HG02678 (cell line): ENCODE data around the gene DUSP22.
"Not testable (repeated sequence)": the region's sequence is repeated elsewhere in the genome, so short reads cannot be mapped to it uniquely, and the experiment has no call there.

Experiments
- ATAC-seq: cut with Tn5 transposase; IDR thresholded peaks from one replicate; pipeline ENCODE4 v1.9.1; 2021; ENCODE audit warnings: mild to moderate bottlenecking, moderate library complexity; ENCODE audit not compliant: unreplicated experiment

Gene DUSP22

DNA sequence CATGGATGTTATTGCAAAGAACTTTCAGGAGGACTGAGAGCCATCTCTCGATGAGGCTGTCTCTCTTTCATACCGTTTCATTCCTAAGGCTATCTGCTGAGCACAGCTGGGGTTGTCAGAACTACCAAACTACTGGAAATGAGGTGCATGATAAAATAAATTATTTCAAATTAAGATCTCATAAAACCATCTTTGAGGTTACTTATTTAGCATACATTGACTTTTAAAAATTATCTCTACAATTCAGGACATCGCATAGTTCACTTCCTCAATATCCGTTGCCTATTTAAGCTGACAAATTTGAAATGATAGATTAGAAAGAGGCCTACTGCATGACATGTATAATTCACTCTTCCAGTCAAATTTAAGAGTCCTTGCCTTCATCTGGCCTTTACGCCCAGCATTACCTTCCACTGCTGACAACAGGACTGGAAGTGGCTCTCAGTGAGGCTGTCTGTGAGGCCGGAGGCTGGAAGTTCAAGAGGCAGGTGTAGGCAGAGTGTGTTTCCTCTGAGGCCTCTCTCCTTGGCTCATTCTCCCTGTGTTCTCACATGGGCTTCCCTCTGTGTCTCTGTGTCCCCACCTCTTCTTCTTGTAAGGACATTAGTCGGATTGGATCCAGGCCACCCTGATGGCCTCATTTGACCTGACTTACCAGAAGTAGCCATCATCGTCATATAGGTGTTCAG, 12.8 kb upstream of the DUSP22 start:
- ATAC-seq = no peak

DNA sequence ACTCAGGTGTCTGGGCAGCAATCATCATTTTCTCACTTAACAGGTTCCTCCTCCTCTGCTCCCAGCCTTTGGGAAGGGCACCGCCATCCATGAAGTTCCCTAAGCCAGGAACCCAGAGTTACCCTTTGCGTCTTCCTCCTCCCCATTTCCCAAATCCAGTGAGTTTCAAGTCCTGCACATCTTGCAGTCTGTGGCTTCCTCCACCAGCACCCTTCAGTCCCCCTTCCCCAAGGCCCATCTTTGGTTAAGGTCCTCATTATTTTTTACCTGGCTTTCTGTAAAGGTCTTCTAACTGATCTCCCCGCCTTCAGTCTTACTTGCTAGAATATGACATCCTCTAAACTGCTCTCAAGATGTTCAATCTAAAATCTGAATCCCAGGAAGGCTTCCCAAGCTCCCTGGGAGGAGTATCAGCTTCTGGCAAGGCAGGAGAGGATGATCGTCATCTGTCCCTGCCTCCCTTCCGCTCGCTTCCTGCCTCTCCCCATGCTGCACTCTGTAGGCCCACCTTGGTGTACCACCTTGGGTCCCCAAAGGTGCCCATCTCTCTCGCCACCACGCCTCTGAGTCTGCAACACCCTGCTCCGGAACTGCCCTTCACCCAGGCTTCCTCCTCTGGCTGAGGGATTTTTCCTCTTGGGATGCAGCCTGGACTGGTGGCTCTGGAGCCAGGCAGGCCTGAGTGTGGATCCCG, 11.4 kb upstream of the DUSP22 start:
- no peak for ATAC-seq

- ATAC-seq = no peak
Observed at GRCh38 chr6:281469-282103, 10.7 kb upstream of the DUSP22 start.

DNA sequence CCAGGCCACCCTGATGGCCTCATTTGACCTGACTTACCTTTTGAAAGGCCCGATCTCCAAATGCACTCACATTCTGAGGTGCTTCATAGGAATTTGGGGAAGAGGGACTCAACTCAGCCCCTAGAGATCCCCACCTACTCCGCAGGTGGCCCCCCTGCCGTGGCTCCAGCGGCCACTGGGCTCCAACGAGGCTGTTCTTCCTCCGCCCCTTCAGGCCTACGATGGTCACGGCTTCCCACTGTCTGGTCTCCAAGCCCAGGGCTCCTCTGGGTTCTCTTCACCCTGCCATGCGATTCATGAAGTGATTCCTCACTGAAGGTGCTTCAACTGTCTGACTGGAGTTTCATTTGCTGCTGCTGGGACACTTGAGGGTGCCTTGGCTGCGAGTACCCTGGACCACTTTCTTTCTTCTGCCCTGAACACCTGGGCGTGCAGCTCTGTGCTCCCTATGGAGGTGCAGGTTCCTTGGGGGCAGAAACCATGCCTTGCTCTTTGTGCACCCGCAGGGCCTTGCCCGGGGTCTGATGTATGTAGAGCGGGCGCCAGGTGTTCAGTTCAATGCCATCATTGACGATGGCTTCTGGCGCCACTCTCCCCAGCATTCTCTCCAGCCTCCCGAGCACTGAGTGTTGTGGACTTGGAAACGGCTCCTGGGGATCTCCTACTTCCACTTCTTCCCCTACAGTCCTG, 10.0 kb upstream of the DUSP22 start:
- ATAC-seq = no peak

DNA sequence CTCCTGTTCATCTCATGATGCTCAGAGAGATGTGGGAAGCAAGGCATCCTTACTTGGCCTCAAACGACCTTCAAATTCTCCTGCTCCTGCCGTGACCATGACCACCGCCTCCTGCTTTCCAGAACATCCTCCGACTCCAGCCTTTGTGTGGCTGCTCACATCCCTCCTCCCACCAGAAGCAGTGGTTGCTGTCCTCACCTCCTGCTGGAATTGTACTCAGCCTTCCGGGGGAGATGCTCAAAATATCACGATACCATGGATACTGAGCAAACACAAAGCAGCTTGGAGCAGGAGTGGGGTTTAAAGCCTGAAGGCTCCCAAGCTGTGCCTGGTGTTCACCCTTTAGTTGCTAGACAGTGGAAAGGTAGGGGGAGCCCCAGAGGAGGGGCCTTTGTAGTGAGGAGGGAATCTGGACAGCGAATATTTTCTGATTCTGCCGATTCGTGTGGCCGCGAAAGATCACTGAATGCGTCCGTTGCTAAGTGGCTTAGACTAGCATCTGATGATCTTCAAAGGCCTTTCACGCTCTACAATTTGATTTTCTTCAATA, 9.3 kb upstream of the DUSP22 start:
- no peak for ATAC-seq

DNA sequence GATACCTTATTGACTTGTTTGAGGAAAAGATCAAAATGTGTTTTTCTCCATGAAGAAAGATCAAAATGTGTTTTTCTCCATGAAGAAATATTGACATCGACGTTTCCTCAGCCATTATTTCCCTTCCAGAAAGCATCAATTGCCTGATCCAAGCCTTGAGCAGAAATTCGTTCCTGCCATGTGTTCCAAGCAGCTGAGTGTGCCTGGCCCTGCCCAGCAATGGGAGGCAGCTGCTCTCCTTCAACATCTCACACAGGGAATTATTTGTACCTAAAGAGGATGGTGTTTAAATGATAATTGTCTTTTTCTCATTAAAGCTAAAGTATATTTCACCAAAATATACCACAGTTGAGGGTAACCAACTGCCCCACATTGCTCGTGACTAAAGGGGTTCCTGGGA, 7.8 kb upstream of the DUSP22 start:
- ATAC-seq = no peak

- ATAC-seq = no peak
Observed at GRCh38 chr6:285030-285771, 7.1 kb upstream of the DUSP22 start.

- not testable (repeated sequence) for ATAC-seq
Observed at GRCh38 chr6:285902-286301, 6.4 kb upstream of the DUSP22 start.

- ATAC-seq = peak; percentile 37
Observed at GRCh38 chr6:286681-287488, 5.4 kb upstream of the DUSP22 start.

DNA sequence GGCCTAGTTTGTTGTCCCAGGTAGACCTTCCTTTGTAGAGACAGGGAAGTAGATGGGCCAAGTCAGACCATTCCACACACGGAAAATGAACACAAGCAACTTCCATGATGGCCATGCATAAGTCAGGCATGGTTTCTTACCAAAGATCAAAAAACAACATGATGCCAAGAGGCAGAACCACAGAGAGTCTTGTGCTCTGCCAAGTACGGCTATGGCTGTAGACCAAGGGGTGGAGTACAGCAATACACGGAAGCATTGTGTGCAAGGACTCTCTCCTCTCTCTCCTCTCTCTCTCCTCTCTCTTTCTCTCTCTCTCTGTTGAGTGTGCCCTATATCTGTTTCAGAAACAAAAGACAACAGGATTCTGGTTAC, 4.8 kb upstream of the DUSP22 start:
- no peak for ATAC-seq

- ATAC-seq = no peak
Observed at GRCh38 chr6:288866-289265, 3.4 kb upstream of the DUSP22 start.

DNA sequence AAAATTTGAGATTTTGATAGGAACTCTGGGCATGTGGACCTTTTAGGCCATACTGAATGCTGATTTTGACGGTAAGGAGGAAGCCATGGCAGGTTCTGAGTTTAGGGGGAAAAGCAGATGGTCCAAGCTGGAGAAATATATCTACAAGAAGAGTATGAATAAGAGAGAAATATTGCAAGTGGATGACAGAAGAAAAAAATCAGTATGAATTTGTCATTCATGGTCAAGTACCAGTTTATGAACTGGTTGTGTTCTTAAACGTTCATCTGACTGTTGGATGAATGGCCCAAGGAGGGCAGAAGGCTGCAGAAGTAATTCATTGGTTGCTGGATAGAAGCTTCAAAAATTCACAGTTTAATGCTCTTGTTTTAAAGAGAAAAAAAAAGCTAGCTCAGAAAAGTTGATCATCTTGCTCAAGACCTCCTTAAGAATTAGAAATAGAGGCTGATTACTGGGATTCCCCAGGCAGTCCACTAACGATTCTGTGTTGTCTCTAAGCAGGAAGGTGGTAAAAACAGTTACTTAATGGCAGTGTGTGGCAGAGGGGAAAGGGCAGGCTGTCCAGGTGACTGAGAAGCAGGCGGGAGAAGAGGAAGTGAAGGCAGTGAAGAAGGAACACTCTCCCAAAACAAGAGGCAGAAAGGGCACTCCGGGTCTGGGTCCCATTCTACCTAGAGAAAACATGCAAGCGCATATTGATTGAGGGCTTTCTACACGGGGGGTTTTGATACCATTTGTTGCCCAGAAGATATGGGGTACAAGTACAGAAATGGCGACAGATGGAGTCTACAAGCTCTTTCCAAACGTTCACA, 2.0 kb upstream of the DUSP22 start:
- ATAC-seq = no peak

- no peak for ATAC-seq
Observed at GRCh38 chr6:291204-291696, 1.0 kb upstream of the DUSP22 start.

DNA sequence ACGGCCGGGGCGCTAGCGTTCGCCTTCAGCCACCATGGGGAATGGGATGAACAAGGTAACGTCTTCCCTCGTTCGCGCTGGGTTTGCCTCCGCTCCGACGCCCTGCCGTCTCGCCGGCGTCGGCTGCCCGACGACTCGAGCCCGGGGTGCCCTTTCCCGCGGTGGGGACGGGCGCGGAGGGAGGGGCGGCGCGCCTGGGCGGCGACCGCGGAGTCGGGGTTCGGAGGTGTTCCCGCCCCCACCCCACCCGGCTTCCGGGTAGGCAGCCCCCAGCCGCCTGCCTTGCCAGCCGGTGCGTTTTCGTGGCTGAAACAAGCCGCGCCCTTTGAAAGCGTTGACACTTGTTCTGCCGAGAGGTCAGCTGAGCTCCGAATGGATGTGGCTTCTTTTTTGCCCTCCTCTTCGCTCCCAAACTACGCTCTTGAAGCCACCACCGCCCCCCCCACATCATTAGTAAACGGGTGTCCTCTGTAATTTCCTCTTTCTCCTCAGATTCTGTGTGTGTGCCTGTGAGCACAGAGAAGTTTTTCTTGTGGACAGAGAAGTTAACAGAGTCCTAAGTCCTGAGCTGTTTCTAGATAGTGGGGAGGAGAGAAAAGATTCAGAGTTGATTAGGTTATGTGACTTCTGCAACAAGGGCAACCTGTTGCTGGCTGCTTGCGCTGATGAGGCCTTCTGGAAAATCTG, 362 bp downstream of the DUSP22 start:
- peak; percentile 27 for ATAC-seq

DNA sequence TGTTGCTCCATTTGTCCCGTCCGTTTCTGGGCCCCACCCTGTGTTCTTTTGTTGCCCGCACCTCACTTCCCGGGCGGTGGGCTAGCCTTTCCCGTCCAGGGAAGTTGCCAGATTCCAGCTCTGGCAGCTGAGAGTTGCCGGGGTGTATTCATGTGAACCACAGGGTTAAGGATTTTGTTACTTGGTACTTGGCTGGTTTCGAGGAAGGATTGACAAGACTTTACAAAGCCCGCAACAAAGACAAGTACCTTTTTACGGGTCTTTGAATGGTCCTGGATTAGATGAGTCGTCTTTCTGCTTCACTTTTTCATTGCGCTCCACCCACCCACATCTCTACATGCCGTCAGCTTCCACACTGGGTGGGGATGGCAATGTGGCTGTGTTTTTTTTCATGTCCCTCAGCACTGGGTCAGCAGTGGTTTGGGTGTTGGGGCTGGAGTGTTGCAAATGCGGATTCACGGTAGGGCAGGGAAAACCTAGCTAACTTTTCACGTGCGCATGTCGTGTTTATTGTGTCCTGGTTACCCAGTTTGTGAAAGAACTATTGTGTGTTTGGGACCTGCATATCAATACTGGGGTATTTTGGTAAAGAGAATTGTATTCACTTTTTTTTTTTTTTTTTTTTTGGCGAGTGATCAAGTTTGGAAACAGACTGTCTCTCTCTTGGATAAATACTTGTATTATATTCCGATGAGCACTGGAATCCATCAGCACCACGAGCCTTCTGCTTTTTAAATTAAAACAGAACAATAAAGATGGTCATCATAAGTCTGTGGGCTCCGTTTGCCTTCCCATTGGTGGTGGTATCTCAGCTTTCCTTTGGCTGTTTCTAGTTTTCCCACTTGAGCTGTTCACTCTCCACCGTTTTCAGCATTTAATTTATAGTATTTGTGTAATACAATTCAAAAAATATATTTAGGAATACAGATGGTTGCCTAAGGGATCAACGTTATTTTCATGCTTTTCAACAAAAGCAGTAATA, 1.2 kb downstream of the DUSP22 start:
- no peak for ATAC-seq

GRCh38 chr6:294656-295565, 2.6 kb downstream of the DUSP22 start:
- no peak for ATAC-seq
